Activated naive CD8-positive, alpha-beta T cell treated with anti-CD3 and anti-CD28 coated beads for 36 hours (primary cell): Measurements from ENCODE around the gene CREG1. TPM values are rescaled to one million over a fixed set of nuclear protein-coding genes. Genes with fewer than 3 reads are reported as not detected.

Source experiments
- DNase-seq: peaks from one replicate; pipeline ENCODE4 v3.0.0; 2021
- H3K27ac Mint-ChIP-seq: one replicate; pipeline ENCODE4 v1.8.0; 2022; ENCODE audit warnings: mild to moderate bottlenecking, moderate library complexity, mixed read lengths
- H3K27me3 Mint-ChIP-seq: one replicate; pipeline ENCODE4 v1.8.0; 2022; ENCODE audit warnings: mild to moderate bottlenecking, mixed read lengths
- H3K36me3 Mint-ChIP-seq: one replicate; pipeline ENCODE4 v1.8.0; 2021; ENCODE audit warnings: mild to moderate bottlenecking, mixed read lengths
- H3K4me1 Mint-ChIP-seq: one replicate; pipeline ENCODE4 v1.8.0; 2021; ENCODE audit warnings: mixed read lengths
- H3K4me3 Mint-ChIP-seq: one replicate; pipeline ENCODE4 v1.8.0; 2022; ENCODE audit warnings: mild to moderate bottlenecking, moderate library complexity, mixed read lengths
- H3K9me3 Mint-ChIP-seq: one replicate; pipeline ENCODE4 v1.8.0; 2022; ENCODE audit warnings: mixed read lengths
- total RNA-seq, 2 experiments: library from RNA; stranded (reverse); gene quantifications; one replicate each; pipeline ENCODE4 v1.2.3, GENCODE V29; 2021

The CREG1 gene
- total RNA-seq, 2 experiments from 2014 or later: 11.2 to 11.3 TPM

- H3K27ac Mint-ChIP-seq: peak overlapping the region; percentile 65
- H3K27me3 Mint-ChIP-seq: no peaks in the 10 kb centered on the region
- H3K9me3 Mint-ChIP-seq: peaks cover 1% of the 10 kb centered on the region
- peaks cover 81% of the 10 kb centered on the region for H3K36me3 Mint-ChIP-seq
- H3K4me1 Mint-ChIP-seq: peaks cover 72% of the 10 kb centered on the region
- peak overlapping the region; percentile 30 for H3K4me3 Mint-ChIP-seq
- DNase-seq: no peak
Measured at GRCh38 chr1:167510881-167511280, 42.7 kb downstream of the CREG1 start.

GRCh38 chr1:167510244-167510643, 43.3 kb downstream of the CREG1 start:
- H3K4me1 Mint-ChIP-seq: peaks cover 73% of the 10 kb centered on the region
- H3K4me3 Mint-ChIP-seq: peak overlapping the region; percentile 37
- H3K27me3 Mint-ChIP-seq: no peaks in the 10 kb centered on the region
- H3K36me3 Mint-ChIP-seq: peaks cover 76% of the 10 kb centered on the region
- H3K27ac Mint-ChIP-seq: peak overlapping the region; percentile 72
- peaks cover 1% of the 10 kb centered on the region for H3K9me3 Mint-ChIP-seq
- no peak for DNase-seq

GRCh38 chr1:167509587-167509986, 44.0 kb downstream of the CREG1 start:
- Mint-ChIP-seq H3K4me3 (peak overlapping the region; percentile 30), H3K27ac (peak overlapping the region; percentile 72), H3K9me3 (peaks cover 1% of the 10 kb centered on the region), H3K4me1 (peaks cover 78% of the 10 kb centered on the region), H3K27me3 (no peaks in the 10 kb centered on the region), H3K36me3 (peaks cover 74% of the 10 kb centered on the region)
- DNase-seq: no peak

- H3K4me3 Mint-ChIP-seq: no peak overlapping the region
- H3K27me3 Mint-ChIP-seq: no peaks in the 10 kb centered on the region
- H3K36me3 Mint-ChIP-seq: peaks cover 79% of the 10 kb centered on the region
- H3K4me1 Mint-ChIP-seq: peaks cover 81% of the 10 kb centered on the region
- peaks cover 1% of the 10 kb centered on the region for H3K9me3 Mint-ChIP-seq
- no peak for DNase-seq
- H3K27ac Mint-ChIP-seq: no peak overlapping the region
Measured at GRCh38 chr1:167507719-167508118, 45.8 kb downstream of the CREG1 start.

GRCh38 chr1:167504467-167504827, 49.1 kb downstream of the CREG1 start:
- no peak overlapping the region for H3K4me3 Mint-ChIP-seq
- peaks cover 82% of the 10 kb centered on the region for H3K4me1 Mint-ChIP-seq
- H3K36me3 Mint-ChIP-seq: peaks cover 68% of the 10 kb centered on the region
- H3K27ac Mint-ChIP-seq: peak overlapping the region; percentile 40
- peaks cover 1% of the 10 kb centered on the region for H3K9me3 Mint-ChIP-seq
- no peaks in the 10 kb centered on the region for H3K27me3 Mint-ChIP-seq
- DNase-seq: no peak

GRCh38 chr1:167503626-167504466, 49.7 kb downstream of the CREG1 start:
- Mint-ChIP-seq H3K27ac (peak overlapping the region; percentile 40), H3K4me3 (no peak overlapping the region), H3K9me3 (peaks cover 1% of the 10 kb centered on the region), H3K4me1 (peaks cover 85% of the 10 kb centered on the region), H3K36me3 (peaks cover 66% of the 10 kb centered on the region), H3K27me3 (no peaks in the 10 kb centered on the region)
- DNase-seq: no peak

- Mint-ChIP-seq H3K36me3 (peaks cover 65% of the 10 kb centered on the region), H3K27ac (peak overlapping the region; percentile 97), H3K4me1 (peaks cover 89% of the 10 kb centered on the region), H3K27me3 (no peaks in the 10 kb centered on the region), H3K4me3 (no peak overlapping the region), H3K9me3 (no peaks in the 10 kb centered on the region)
- no peak for DNase-seq
Measured at GRCh38 chr1:167502719-167503462, 50.7 kb downstream of the CREG1 start.

GRCh38 chr1:167502192-167502551, 51.4 kb downstream of the CREG1 start:
- peak overlapping the region; percentile 19 for H3K4me3 Mint-ChIP-seq
- DNase-seq: no peak
- no peaks in the 10 kb centered on the region for H3K9me3 Mint-ChIP-seq
- H3K27me3 Mint-ChIP-seq: no peaks in the 10 kb centered on the region
- H3K4me1 Mint-ChIP-seq: peaks cover 91% of the 10 kb centered on the region
- H3K36me3 Mint-ChIP-seq: peaks cover 64% of the 10 kb centered on the region
- H3K27ac Mint-ChIP-seq: peak overlapping the region; percentile 97

- Mint-ChIP-seq H3K27ac (peak overlapping the region; percentile 97), H3K9me3 (no peaks in the 10 kb centered on the region), H3K36me3 (peaks cover 63% of the 10 kb centered on the region), H3K4me1 (peaks cover 90% of the 10 kb centered on the region), H3K4me3 (peak overlapping the region; percentile 40), H3K27me3 (no peaks in the 10 kb centered on the region)
- no peak for DNase-seq
Measured at GRCh38 chr1:167501515-167502191, 51.9 kb downstream of the CREG1 start.

GRCh38 chr1:167500283-167500860, 53.2 kb downstream of the CREG1 start:
- Mint-ChIP-seq H3K27ac (peak overlapping the region; percentile 97), H3K36me3 (peaks cover 72% of the 10 kb centered on the region), H3K27me3 (no peaks in the 10 kb centered on the region), H3K9me3 (no peaks in the 10 kb centered on the region), H3K4me1 (peaks cover 93% of the 10 kb centered on the region), H3K4me3 (peak overlapping the region; percentile 70)
- no peak for DNase-seq

GRCh38 chr1:167499664-167500101, 53.9 kb downstream of the CREG1 start:
- peak overlapping the region; percentile 48 for H3K4me3 Mint-ChIP-seq
- peaks cover 71% of the 10 kb centered on the region for H3K36me3 Mint-ChIP-seq
- peak; percentile 46 for DNase-seq
- no peaks in the 10 kb centered on the region for H3K9me3 Mint-ChIP-seq
- no peaks in the 10 kb centered on the region for H3K27me3 Mint-ChIP-seq
- H3K27ac Mint-ChIP-seq: peak overlapping the region; percentile 97
- peaks cover 94% of the 10 kb centered on the region for H3K4me1 Mint-ChIP-seq

- Mint-ChIP-seq H3K27me3 (no peaks in the 10 kb centered on the region), H3K4me1 (peaks cover 96% of the 10 kb centered on the region), H3K27ac (peak overlapping the region; percentile 97), H3K36me3 (peaks cover 74% of the 10 kb centered on the region), H3K9me3 (no peaks in the 10 kb centered on the region), H3K4me3 (peak overlapping the region; percentile 29)
- DNase-seq: no peak
Measured at GRCh38 chr1:167499106-167499505, 54.5 kb downstream of the CREG1 start.

- no peaks in the 10 kb centered on the region for H3K9me3 Mint-ChIP-seq
- H3K36me3 Mint-ChIP-seq: peaks cover 65% of the 10 kb centered on the region
- peak overlapping the region; percentile 97 for H3K27ac Mint-ChIP-seq
- no peaks in the 10 kb centered on the region for H3K27me3 Mint-ChIP-seq
- peaks cover 95% of the 10 kb centered on the region for H3K4me1 Mint-ChIP-seq
- no peak for DNase-seq
- H3K4me3 Mint-ChIP-seq: no peak overlapping the region
Measured at GRCh38 chr1:167496797-167497619, 56.6 kb downstream of the CREG1 start.

GRCh38 chr1:167493372-167493771, 60.2 kb downstream of the CREG1 start:
- Mint-ChIP-seq H3K9me3 (peaks cover 3% of the 10 kb centered on the region), H3K27ac (peak overlapping the region; percentile 98), H3K4me1 (peaks cover 91% of the 10 kb centered on the region), H3K27me3 (no peaks in the 10 kb centered on the region), H3K36me3 (peaks cover 68% of the 10 kb centered on the region), H3K4me3 (peak overlapping the region; percentile 66)
- DNase-seq: no peak
